Mononuclear cell (primary cell): ENCODE results near the gene MTMR10. TPM values are rescaled to one million over a fixed set of nuclear protein-coding genes. Genes with fewer than 3 reads are reported as not detected.

Experiments
- H3K27me3 ChIP-seq: 2 replicates; pipeline ENCODE4 v1.6.0; 2011; ENCODE audit warnings: low read length, control low read depth; ENCODE audit not compliant: insufficient read depth
- H3K4me1 ChIP-seq: 2 replicates; pipeline ENCODE4 v1.5.1; 2011; ENCODE audit warnings: mild to moderate bottlenecking, low read length, control low read depth; ENCODE audit not compliant: insufficient read depth
- H3K4me3 ChIP-seq: 2 replicates; pipeline ENCODE4 v1.5.1; 2011; ENCODE audit warnings: mild to moderate bottlenecking, low read length, moderate library complexity
- H3K9me3 ChIP-seq: 2 replicates; pipeline ENCODE4 v1.5.1; 2011; ENCODE audit warnings: low read depth, mild to moderate bottlenecking, control low read depth, low read length
- total RNA-seq: library from RNA; depleted of rRNA; stranded (reverse); fragments of >200 nt; gene quantifications from one replicate; pipeline ENCODE4 v1.2.3, GENCODE V29; 2012

Gene MTMR10
- total RNA-seq, 1 donor, result 79.0 TPM

- Histone ChIP-seq H3K27me3 (no peaks in the 10 kb centered on the region), H3K4me1 (no peaks in the 10 kb centered on the region), H3K4me3 (no peak overlapping the region), H3K9me3 (no peaks in the 10 kb centered on the region)
Observed at GRCh38 chr15:30924353-30924752, 67.1 kb downstream of the MTMR10 start.

GRCh38 chr15:30923429-30923828 is 68.0 kb downstream of the MTMR10 start:
- Histone ChIP-seq H3K4me1 (no peaks in the 10 kb centered on the region), H3K4me3 (no peak overlapping the region), H3K9me3 (no peaks in the 10 kb centered on the region), H3K27me3 (no peaks in the 10 kb centered on the region)

- no peak overlapping the region for H3K4me3 ChIP-seq
- H3K9me3 ChIP-seq, result no peaks in the 10 kb centered on the region
- no peaks in the 10 kb centered on the region for H3K27me3 ChIP-seq
- no peaks in the 10 kb centered on the region for H3K4me1 ChIP-seq
Observed at GRCh38 chr15:30922480-30923311, 68.7 kb downstream of the MTMR10 start.

- no peak overlapping the region for H3K4me3 ChIP-seq
- H3K9me3 ChIP-seq, result no peaks in the 10 kb centered on the region
- H3K4me1 ChIP-seq, result no peaks in the 10 kb centered on the region
- no peaks in the 10 kb centered on the region for H3K27me3 ChIP-seq
Observed at GRCh38 chr15:30921781-30922479, 69.5 kb downstream of the MTMR10 start.

- Histone ChIP-seq H3K4me3 (no peak overlapping the region), H3K27me3 (no peaks in the 10 kb centered on the region), H3K9me3 (no peaks in the 10 kb centered on the region), H3K4me1 (no peaks in the 10 kb centered on the region)
Observed at GRCh38 chr15:30921106-30921505, 70.3 kb downstream of the MTMR10 start.

- H3K4me3 ChIP-seq, result no peak overlapping the region
- no peaks in the 10 kb centered on the region for H3K4me1 ChIP-seq
- no peaks in the 10 kb centered on the region for H3K9me3 ChIP-seq
- H3K27me3 ChIP-seq, result no peaks in the 10 kb centered on the region
Observed at GRCh38 chr15:30919877-30920550, 71.4 kb downstream of the MTMR10 start.

- no peaks in the 10 kb centered on the region for H3K27me3 ChIP-seq
- H3K9me3 ChIP-seq, result no peaks in the 10 kb centered on the region
- H3K4me1 ChIP-seq, result no peaks in the 10 kb centered on the region
- H3K4me3 ChIP-seq, result no peak overlapping the region
Observed at GRCh38 chr15:30918366-30918765, 73.1 kb downstream of the MTMR10 start.

GRCh38 chr15:30917675-30918074 is 73.8 kb downstream of the MTMR10 start:
- Histone ChIP-seq H3K4me3 (no peak overlapping the region), H3K27me3 (no peaks in the 10 kb centered on the region), H3K4me1 (no peaks in the 10 kb centered on the region), H3K9me3 (no peaks in the 10 kb centered on the region)

- no peaks in the 10 kb centered on the region for H3K4me1 ChIP-seq
- no peak overlapping the region for H3K4me3 ChIP-seq
- no peaks in the 10 kb centered on the region for H3K9me3 ChIP-seq
- H3K27me3 ChIP-seq, result no peaks in the 10 kb centered on the region
Observed at GRCh38 chr15:30917013-30917412, 74.4 kb downstream of the MTMR10 start.

- H3K27me3 ChIP-seq, result no peaks in the 10 kb centered on the region
- H3K4me3 ChIP-seq, result no peak overlapping the region
- no peaks in the 10 kb centered on the region for H3K4me1 ChIP-seq
- no peaks in the 10 kb centered on the region for H3K9me3 ChIP-seq
Observed at GRCh38 chr15:30913761-30914160, 77.7 kb downstream of the MTMR10 start.

GRCh38 chr15:30906366-30906765 is 85.1 kb downstream of the MTMR10 start:
- no peaks in the 10 kb centered on the region for H3K9me3 ChIP-seq

GRCh38 chr15:30905821-30906220 is 85.6 kb downstream of the MTMR10 start:
- Histone ChIP-seq H3K4me1 (peaks cover 13% of the 10 kb centered on the region), H3K4me3 (no peak overlapping the region), H3K9me3 (no peaks in the 10 kb centered on the region), H3K27me3 (no peaks in the 10 kb centered on the region)

More at GRCh38 chr15:30906366-30906765, 85.1 kb downstream of the MTMR10 start:
- H3K4me1 ChIP-seq, result peaks cover 13% of the 10 kb centered on the region
- H3K27me3 ChIP-seq, result no peaks in the 10 kb centered on the region
- H3K4me3 ChIP-seq, result no peak overlapping the region

- no peaks in the 10 kb centered on the region for H3K27me3 ChIP-seq
- H3K4me3 ChIP-seq, result no peak overlapping the region
- H3K4me1 ChIP-seq, result peaks cover 13% of the 10 kb centered on the region
- H3K9me3 ChIP-seq, result no peaks in the 10 kb centered on the region
Observed at GRCh38 chr15:30904812-30905211, 86.6 kb downstream of the MTMR10 start.

GRCh38 chr15:30903497-30904187 is 87.8 kb downstream of the MTMR10 start, which contains the start of gene FAN1:
Gene FAN1 (plus strand): TSS chr15:30903915. CDS start chr15:30904664, 749 bp downstream.
- no peaks in the 10 kb centered on the region for H3K27me3 ChIP-seq
- peak within 1 kb of the TSS; percentile 67 for H3K4me3 ChIP-seq
- H3K9me3 ChIP-seq, result no peaks in the 10 kb centered on the region
- H3K4me1 ChIP-seq, result peaks cover 13% of the 10 kb centered on the region

GRCh38 chr15:30901889-30902288 is 89.5 kb downstream of the MTMR10 start:
- H3K9me3 ChIP-seq, result no peaks in the 10 kb centered on the region
- H3K4me1 ChIP-seq, result peaks cover 13% of the 10 kb centered on the region
- no peak overlapping the region for H3K4me3 ChIP-seq
- H3K27me3 ChIP-seq, result no peaks in the 10 kb centered on the region
